Endodermal cell (in vitro differentiated cells): ENCODE measurements around the gene HES7. TPM values are rescaled to one million over a fixed set of nuclear protein-coding genes. Genes with fewer than 3 reads are reported as not detected.

Experiments
- DNase-seq: peaks from one replicate; pipeline ENCODE4 v3.0.0-alpha.2; 2017
- H3K27ac ChIP-seq: 2 replicates; pipeline ENCODE4 v1.5.1; 2013; ENCODE audit warnings: mild to moderate bottlenecking, low read depth, low read length, moderate library complexity
- H3K27me3 ChIP-seq: 2 replicates; pipeline ENCODE4 v1.6.1; 2013; ENCODE audit warnings: mild to moderate bottlenecking, low read length, moderate library complexity; ENCODE audit not compliant: insufficient read depth, control insufficient read depth, poor library complexity, severe bottlenecking
- H3K36me3 ChIP-seq: 2 replicates; pipeline ENCODE4 v1.7.0; 2013; ENCODE audit warnings: mild to moderate bottlenecking, low read length, moderate library complexity; ENCODE audit not compliant: control insufficient read depth, insufficient read depth
- H3K4me1 ChIP-seq: one replicate; pipeline ENCODE4 v1.7.0; 2013; ENCODE audit warnings: low read length; ENCODE audit not compliant: control insufficient read depth, insufficient read depth
- H3K4me3 ChIP-seq: 2 replicates; pipeline ENCODE4 v1.5.1; 2013; ENCODE audit warnings: mild to moderate bottlenecking, low read length, moderate library complexity
- H3K9ac ChIP-seq: 2 replicates; pipeline ENCODE4 v1.6.1; 2013; ENCODE audit warnings: mild to moderate bottlenecking, low read length, moderate library complexity; ENCODE audit not compliant: poor library complexity, severe bottlenecking; ENCODE audit errors: extremely low read depth
- H3K9me3 ChIP-seq: 2 replicates; pipeline ENCODE4 v1.6.1; 2013; ENCODE audit warnings: mild to moderate bottlenecking, low read length, moderate library complexity; ENCODE audit not compliant: control insufficient read depth
- H3K27ac Mint-ChIP-seq: 2 replicates; pipeline ENCODE4 v1.8.0; 2020; ENCODE audit warnings: mixed read lengths
- H3K27me3 Mint-ChIP-seq: 2 replicates; pipeline ENCODE4 v1.8.0; 2021; ENCODE audit warnings: mild to moderate bottlenecking, mixed read lengths; ENCODE audit not compliant: insufficient read depth
- H3K36me3 Mint-ChIP-seq: 2 replicates; pipeline ENCODE4 v1.8.0; 2020; ENCODE audit warnings: low read depth, mixed read lengths
- H3K4me1 Mint-ChIP-seq: 2 replicates; pipeline ENCODE4 v1.8.0; 2020; ENCODE audit warnings: mixed read lengths
- H3K4me3 Mint-ChIP-seq: 2 replicates; pipeline ENCODE4 v1.8.0; 2020; ENCODE audit warnings: mild to moderate bottlenecking, moderate library complexity, mixed read lengths
- H3K9me3 Mint-ChIP-seq: 2 replicates; pipeline ENCODE4 v1.8.0; 2020; ENCODE audit warnings: mild to moderate bottlenecking, mixed read lengths
- WGBS, 2 experiments: methylation state at CpG; one replicate each; pipeline versions ENCODE4 v1.1.5 to v1.1.7; 2013; ENCODE audit warnings: missing lambda C conversion rate in 2 of 2, mixed read lengths in 1 of 2; ENCODE audit not compliant: insufficient coverage in 1 of 2, insufficient read length in 1 of 2; 5-methylcytosine and 5-hydroxymethylcytosine counted together
- total RNA-seq, 2 donors: library from RNA; stranded (reverse); fragmentation: NEBNext Ultra II Directional in 1 of 2; extraction: Animal tissue kit (Norgen Biotek cat#: 25700) in 1 of 2; gene quantifications; 2 replicates in 1 of 2; 3 replicates in 1 of 2; pipeline ENCODE4 v1.2.1, GENCODE V29; 2021
- TF ChIP-seq, protein P1 (sequence below): fragments of 200-600 bp; sonication (generic); conservative IDR thresholded peaks from 2 replicates; pipeline ENCODE4 v1.5.0; 2021; ENCODE audit warnings: antibody characterized with exemption, mild to moderate bottlenecking

The HES7 gene
- total RNA-seq, 2 donors from 2014 or later = 0.40 to 2.2 TPM

DNA sequence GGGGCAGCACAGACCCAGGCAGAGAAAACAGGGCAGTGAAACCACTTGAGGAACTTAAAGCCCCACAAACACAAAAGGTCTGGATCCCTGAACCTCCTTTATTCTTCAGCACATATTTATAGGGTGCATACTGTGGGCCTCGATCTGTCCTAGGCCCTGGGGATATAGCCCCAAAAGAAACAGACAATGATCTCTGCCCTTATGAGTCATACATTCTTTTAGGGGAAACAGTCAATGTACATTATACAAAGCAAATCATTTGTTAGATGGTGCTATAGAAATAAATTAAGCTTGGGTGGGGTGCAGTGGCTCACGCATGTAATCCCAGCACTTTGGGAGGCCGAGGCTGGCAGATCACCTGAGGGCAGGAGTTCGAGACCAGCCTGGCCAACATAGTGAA lies 10.0 kb upstream of the HES7 start:
- 82 to 93% methylated on average over 4 of the region's 4 CpGs for WGBS, 2 experiments
- Mint-ChIP-seq H3K9me3 (no peaks in the 10 kb centered on the region), H3K4me1 (peaks cover 5% of the 10 kb centered on the region), H3K36me3 (no peaks in the 10 kb centered on the region), H3K27ac (no peak overlapping the region), H3K4me3 (no peak overlapping the region), H3K27me3 (peaks cover 22% of the 10 kb centered on the region)
- Histone ChIP-seq H3K27ac (no peak overlapping the region), H3K36me3 (no peaks in the 10 kb centered on the region), H3K9ac (no peak overlapping the region), H3K27me3 (peaks cover 29% of the 10 kb centered on the region), H3K4me3 (no peak overlapping the region), H3K4me1 (no peaks in the 10 kb centered on the region), H3K9me3 (no peaks in the 10 kb centered on the region)
- TF ChIP-seq, protein P1, sequence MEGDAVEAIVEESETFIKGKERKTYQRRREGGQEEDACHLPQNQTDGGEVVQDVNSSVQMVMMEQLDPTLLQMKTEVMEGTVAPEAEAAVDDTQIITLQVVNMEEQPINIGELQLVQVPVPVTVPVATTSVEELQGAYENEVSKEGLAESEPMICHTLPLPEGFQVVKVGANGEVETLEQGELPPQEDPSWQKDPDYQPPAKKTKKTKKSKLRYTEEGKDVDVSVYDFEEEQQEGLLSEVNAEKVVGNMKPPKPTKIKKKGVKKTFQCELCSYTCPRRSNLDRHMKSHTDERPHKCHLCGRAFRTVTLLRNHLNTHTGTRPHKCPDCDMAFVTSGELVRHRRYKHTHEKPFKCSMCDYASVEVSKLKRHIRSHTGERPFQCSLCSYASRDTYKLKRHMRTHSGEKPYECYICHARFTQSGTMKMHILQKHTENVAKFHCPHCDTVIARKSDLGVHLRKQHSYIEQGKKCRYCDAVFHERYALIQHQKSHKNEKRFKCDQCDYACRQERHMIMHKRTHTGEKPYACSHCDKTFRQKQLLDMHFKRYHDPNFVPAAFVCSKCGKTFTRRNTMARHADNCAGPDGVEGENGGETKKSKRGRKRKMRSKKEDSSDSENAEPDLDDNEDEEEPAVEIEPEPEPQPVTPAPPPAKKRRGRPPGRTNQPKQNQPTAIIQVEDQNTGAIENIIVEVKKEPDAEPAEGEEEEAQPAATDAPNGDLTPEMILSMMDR = no peak
- DNase-seq = no peak

DNA sequence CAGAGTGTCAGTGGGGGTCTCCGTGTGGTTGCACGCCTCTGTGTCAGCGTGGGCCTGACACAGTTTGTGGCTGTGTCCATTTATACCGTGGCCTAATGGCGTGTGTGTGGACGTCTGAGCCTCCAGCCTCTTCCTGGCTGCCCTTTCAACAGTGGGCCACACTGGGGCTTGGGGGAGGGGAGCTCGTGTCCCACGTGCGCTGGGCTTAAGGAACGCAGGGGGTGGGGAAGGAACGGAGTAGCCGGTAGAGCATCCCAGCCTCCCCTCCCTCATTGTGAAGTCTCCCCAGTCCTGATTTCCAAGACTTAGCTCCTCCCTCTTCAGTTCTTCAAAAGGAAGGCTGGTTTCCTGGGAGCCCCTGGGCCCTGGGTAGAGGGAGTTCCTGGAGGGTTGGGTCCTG lies 9.5 kb upstream of the HES7 start:
- H3K27ac Mint-ChIP-seq = no peak overlapping the region
- TF ChIP-seq, protein P1 = no peak
- Histone ChIP-seq H3K4me1 (no peaks in the 10 kb centered on the region), H3K27me3 (peaks cover 34% of the 10 kb centered on the region), H3K9me3 (no peaks in the 10 kb centered on the region), H3K27ac (no peak overlapping the region), H3K4me3 (no peak overlapping the region), H3K36me3 (no peaks in the 10 kb centered on the region), H3K9ac (no peak overlapping the region)
- WGBS, 2 experiments = 70 to 73% methylated on average over 6 to 12 of the region's 12 CpGs
- peaks cover 27% of the 10 kb centered on the region for H3K27me3 Mint-ChIP-seq
- H3K4me1 Mint-ChIP-seq = peaks cover 5% of the 10 kb centered on the region
- H3K36me3 Mint-ChIP-seq = no peaks in the 10 kb centered on the region
- H3K4me3 Mint-ChIP-seq = no peak overlapping the region
- peak; percentile 72 for DNase-seq
- no peaks in the 10 kb centered on the region for H3K9me3 Mint-ChIP-seq

DNA sequence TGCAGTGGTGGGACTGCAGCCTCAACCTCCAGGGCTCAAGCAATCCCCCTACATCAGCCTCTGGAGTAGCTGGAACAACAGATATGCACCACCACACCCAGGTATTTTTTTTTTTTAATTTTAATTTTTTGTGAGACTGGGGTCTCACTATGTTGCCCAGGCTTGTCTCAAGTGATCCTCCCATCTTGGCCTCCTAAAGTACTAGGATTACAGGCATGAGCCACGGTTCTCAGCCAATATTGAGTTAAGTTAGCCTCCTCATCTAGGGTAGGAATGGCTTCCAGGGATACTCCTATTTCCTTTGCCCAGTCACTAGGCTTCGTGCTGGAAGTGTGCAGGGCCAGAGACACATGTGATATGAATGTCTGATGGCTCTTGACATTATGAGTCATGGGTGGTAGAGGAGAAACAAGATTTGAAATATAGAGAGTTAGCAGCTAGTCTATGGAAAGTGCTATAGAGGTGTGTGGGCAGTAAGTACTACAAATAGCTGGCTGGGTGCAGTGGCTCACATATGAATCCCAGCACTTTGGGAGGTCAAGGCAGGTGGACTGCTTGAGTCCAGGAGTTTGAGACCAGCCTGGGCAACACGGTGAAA lies 8.0 kb upstream of the HES7 start:
- TF ChIP-seq, protein P1 = no peak
- Mint-ChIP-seq H3K9me3 (no peaks in the 10 kb centered on the region), H3K36me3 (no peaks in the 10 kb centered on the region), H3K4me3 (no peak overlapping the region), H3K27ac (no peak overlapping the region), H3K27me3 (peaks cover 41% of the 10 kb centered on the region), H3K4me1 (peaks cover 9% of the 10 kb centered on the region)
- Histone ChIP-seq H3K4me3 (no peak overlapping the region), H3K9ac (no peak overlapping the region), H3K36me3 (no peaks in the 10 kb centered on the region), H3K9me3 (no peaks in the 10 kb centered on the region), H3K4me1 (no peaks in the 10 kb centered on the region), H3K27me3 (peaks cover 43% of the 10 kb centered on the region), H3K27ac (no peak overlapping the region)
- 92 to 96% methylated on average over 3 of the region's 3 CpGs for WGBS, 2 experiments
- DNase-seq = no peak
